ENCODE results near the gene IL22RA1. TPM values are rescaled to one million over a fixed set of nuclear protein-coding genes. Genes with fewer than 3 reads are reported as not detected.

Gene IL22RA1
- total RNA-seq, 4 donors from 2014 or later: 0.12 to 1.2 (median 0.39) TPM

DNA sequence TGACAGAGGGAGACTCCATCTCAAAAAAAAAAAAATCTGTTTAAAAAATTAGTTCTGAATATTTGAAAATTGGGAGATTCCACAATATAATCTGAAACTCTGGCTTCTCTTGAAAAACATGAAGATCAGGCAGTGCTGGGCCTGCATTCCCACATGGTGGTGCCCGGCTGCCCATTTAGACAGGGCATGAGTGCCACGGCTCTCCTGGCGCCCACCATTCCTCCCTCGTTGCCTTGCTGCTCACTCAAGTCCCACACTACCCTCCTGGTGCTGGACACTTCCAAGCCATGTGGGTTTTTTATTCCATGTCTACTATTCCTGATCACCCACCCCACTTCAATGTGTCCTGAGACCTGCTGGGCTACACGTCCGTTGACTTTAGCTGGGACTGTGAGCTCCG is 20.2 kb downstream of the IL22RA1 start:
- no peak for DNase-seq (ENCODE audit: low spot score)
- no peak for ATAC-seq (ENCODE audit: low FRiP score)
- TF ChIP-seq CTCF (IDR thresholded peaks at IDR 0.05): no peak

GRCh38 chr1:24121406-24121805 is 21.5 kb downstream of the IL22RA1 start:
- no peak for ATAC-seq (ENCODE audit: low FRiP score)
- TF ChIP-seq CTCF (IDR thresholded peaks at IDR 0.05): no peak
- no peak for DNase-seq (ENCODE audit: low spot score)

- ATAC-seq (ENCODE audit: low FRiP score) (no peak), DNase-seq (ENCODE audit: low spot score) (no peak)
Measured at GRCh38 chr1:24120965-24121364, 22.0 kb downstream of the IL22RA1 start.

GRCh38 chr1:24119859-24120756 is 22.8 kb downstream of the IL22RA1 start:
- TF ChIP-seq CTCF (IDR thresholded peaks at IDR 0.05): no peak
- DNase-seq (ENCODE audit: low spot score): no peak
- ATAC-seq (ENCODE audit: low FRiP score): peak; percentile 85

More at GRCh38 chr1:24120965-24121364, 22.0 kb downstream of the IL22RA1 start:
- no peak for TF ChIP-seq CTCF (IDR thresholded peaks at IDR 0.05)

GRCh38 chr1:24119489-24119858 is 23.5 kb downstream of the IL22RA1 start:
- no peak for TF ChIP-seq CTCF (IDR thresholded peaks at IDR 0.05)
- no peak for ATAC-seq (ENCODE audit: low FRiP score)
- no peak for DNase-seq (ENCODE audit: low spot score)

GRCh38 chr1:24118410-24119242 is 24.3 kb downstream of the IL22RA1 start:
- ATAC-seq (ENCODE audit: low FRiP score): no peak
- DNase-seq (ENCODE audit: low spot score): no peak
- TF ChIP-seq CTCF (IDR thresholded peaks at IDR 0.05): no peak

Data from omental fat pad (tissue), 4 donors.